KMS-11 (cell line): Measurements from ENCODE around the gene SPTBN5.

Source experiments
- H2AFZ ChIP-seq: fragments of 200-600 bp; sonication (generic); 2 replicates; pipeline ENCODE4 v1.6.1; 2016; ENCODE audit warnings: antibody characterized with exemption, mixed run types, low read depth
- H3K27ac ChIP-seq: fragments of 200-600 bp; sonication (generic); 2 replicates; pipeline ENCODE4 v1.6.1; 2016; ENCODE audit warnings: mild to moderate bottlenecking, mixed run types
- H3K27me3 ChIP-seq: fragments of 200-600 bp; sonication (generic); 2 replicates; pipeline ENCODE4 v1.6.1; 2017; ENCODE audit warnings: mild to moderate bottlenecking, low read depth, mixed run types, moderate library complexity; ENCODE audit not compliant: insufficient read depth
- H3K36me3 ChIP-seq: fragments of 200-600 bp; sonication (generic); 2 replicates; pipeline ENCODE4 v1.6.1; 2017; ENCODE audit warnings: mild to moderate bottlenecking, mixed run types; ENCODE audit not compliant: insufficient read depth
- H3K4me1 ChIP-seq: fragments of 200-600 bp; sonication (generic); 2 replicates; pipeline ENCODE4 v1.6.1; 2016; ENCODE audit warnings: mild to moderate bottlenecking, low read depth, mixed run types; ENCODE audit not compliant: poor library complexity, severe bottlenecking
- H3K4me2 ChIP-seq: fragments of 200-600 bp; sonication (generic); 2 replicates; pipeline ENCODE4 v1.7.0; 2016; ENCODE audit warnings: mild to moderate bottlenecking, mixed run types
- H3K4me3 ChIP-seq: fragments of 200-600 bp; sonication (generic); IDR thresholded peaks from 2 replicates; pipeline ENCODE4 v1.6.1; 2017; ENCODE audit warnings: low read depth, low read length, mixed read lengths; ENCODE audit not compliant: insufficient read depth
- H3K79me2 ChIP-seq: fragments of 200-600 bp; sonication (generic); 2 replicates; pipeline ENCODE4 v1.6.1; 2016; ENCODE audit warnings: low read depth, mixed run types; ENCODE audit not compliant: insufficient read depth
- H3K9ac ChIP-seq: fragments of 200-600 bp; sonication (generic); 2 replicates; pipeline ENCODE4 v1.6.1; 2016; ENCODE audit warnings: mild to moderate bottlenecking, mixed run types
- H4K20me1 ChIP-seq: fragments of 200-600 bp; sonication (generic); 2 replicates; pipeline ENCODE4 v1.6.1; 2016; ENCODE audit warnings: mild to moderate bottlenecking, mixed run types; ENCODE audit not compliant: insufficient read depth
- TF ChIP-seq, protein P1 (sequence below): fragments of 200-600 bp; sonication (generic); conservative IDR thresholded peaks from 2 replicates; pipeline ENCODE4 v1.6.1; 2017; ENCODE audit warnings: low read depth, mild to moderate bottlenecking, antibody characterized with exemption, low read length, moderate library complexity, mixed read lengths

The SPTBN5 gene

GRCh38 chr15:41851167-41851523 lies 42.7 kb downstream of the SPTBN5 start:
- no peak overlapping the region for H3K9ac ChIP-seq

DNA sequence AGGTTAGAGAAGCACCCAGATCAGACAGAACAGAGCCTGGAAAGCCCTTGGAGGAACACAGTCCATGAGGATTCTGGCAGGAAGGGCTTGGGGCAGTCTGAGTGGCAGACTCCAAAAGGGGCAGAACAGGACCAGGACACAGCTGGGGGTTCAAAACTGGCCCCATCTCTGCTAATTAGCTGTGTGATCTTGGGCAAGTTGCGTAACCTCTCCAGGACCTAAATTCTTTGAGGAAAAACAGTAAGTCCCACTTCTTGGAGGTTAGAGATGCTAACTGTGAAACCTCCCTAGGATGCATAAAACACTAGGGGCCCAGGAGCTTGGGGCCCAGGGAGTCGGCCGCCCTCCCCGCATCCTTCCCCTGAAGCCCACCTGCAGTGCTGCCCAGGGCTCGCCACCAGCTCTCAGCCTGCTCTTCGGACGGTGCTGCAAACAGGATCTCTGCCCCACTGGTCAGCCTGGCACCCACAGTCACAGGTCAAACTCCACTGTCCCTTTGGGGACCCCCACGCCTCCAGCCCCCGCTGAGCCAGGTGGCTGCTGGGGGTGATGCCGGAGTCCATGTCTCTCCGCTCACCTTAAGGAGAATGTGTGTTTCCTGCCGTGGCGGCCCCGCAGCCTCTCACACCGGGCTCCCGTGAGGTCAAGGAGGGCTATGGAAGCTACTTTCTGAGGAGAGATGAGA lies 43.2 kb downstream of the SPTBN5 start:
- H3K36me3 ChIP-seq = no peaks in the 10 kb centered on the region

More at GRCh38 chr15:41851167-41851523, 42.7 kb downstream of the SPTBN5 start:
- Histone ChIP-seq H4K20me1 (no peaks in the 10 kb centered on the region), H3K4me2 (no peak overlapping the region), H3K4me1 (no peaks in the 10 kb centered on the region), H3K27ac (no peak overlapping the region), H3K79me2 (no peaks in the 10 kb centered on the region), H3K4me3 (no peak overlapping the region), H2AFZ (no peak overlapping the region), H3K36me3 (no peaks in the 10 kb centered on the region), H3K27me3 (no peaks in the 10 kb centered on the region)
- TF ChIP-seq, protein P1, sequence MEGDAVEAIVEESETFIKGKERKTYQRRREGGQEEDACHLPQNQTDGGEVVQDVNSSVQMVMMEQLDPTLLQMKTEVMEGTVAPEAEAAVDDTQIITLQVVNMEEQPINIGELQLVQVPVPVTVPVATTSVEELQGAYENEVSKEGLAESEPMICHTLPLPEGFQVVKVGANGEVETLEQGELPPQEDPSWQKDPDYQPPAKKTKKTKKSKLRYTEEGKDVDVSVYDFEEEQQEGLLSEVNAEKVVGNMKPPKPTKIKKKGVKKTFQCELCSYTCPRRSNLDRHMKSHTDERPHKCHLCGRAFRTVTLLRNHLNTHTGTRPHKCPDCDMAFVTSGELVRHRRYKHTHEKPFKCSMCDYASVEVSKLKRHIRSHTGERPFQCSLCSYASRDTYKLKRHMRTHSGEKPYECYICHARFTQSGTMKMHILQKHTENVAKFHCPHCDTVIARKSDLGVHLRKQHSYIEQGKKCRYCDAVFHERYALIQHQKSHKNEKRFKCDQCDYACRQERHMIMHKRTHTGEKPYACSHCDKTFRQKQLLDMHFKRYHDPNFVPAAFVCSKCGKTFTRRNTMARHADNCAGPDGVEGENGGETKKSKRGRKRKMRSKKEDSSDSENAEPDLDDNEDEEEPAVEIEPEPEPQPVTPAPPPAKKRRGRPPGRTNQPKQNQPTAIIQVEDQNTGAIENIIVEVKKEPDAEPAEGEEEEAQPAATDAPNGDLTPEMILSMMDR = no peak

DNA sequence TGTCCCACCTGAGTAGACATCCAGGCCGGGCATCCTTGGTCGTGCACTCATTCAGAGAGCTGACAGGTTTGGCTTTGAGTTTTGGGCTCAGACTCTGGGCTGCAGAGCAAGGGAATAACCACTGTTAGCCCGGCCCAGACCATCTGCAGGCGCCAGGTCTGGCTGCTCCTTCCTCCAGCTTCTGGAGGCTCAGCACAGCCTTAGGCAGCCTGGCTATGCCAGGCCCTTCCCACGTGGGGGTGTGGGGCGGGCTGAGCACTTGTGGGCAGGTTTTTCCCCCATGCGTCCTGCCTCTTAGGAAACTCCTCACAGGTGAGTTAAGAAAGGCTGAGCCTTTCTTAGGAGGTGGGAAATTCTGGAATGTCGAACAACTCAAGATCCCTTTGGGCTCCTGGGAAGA lies 44.0 kb downstream of the SPTBN5 start:
- Histone ChIP-seq H3K4me1 (no peaks in the 10 kb centered on the region), H3K27me3 (no peaks in the 10 kb centered on the region), H4K20me1 (no peaks in the 10 kb centered on the region), H3K4me3 (no peak overlapping the region), H3K79me2 (no peaks in the 10 kb centered on the region), H3K36me3 (no peaks in the 10 kb centered on the region), H3K9ac (no peak overlapping the region), H2AFZ (no peak overlapping the region), H3K27ac (no peak overlapping the region), H3K4me2 (no peak overlapping the region)
- TF ChIP-seq, protein P1 = no peak

More for the DNA sequence above, 43.2 kb downstream of the SPTBN5 start:
- H3K27ac ChIP-seq = no peak overlapping the region
- H3K4me3 ChIP-seq = no peak overlapping the region
- H3K79me2 ChIP-seq = no peaks in the 10 kb centered on the region
- H4K20me1 ChIP-seq = no peaks in the 10 kb centered on the region
- TF ChIP-seq, protein P1 = no peak
- H3K27me3 ChIP-seq = no peaks in the 10 kb centered on the region
- H3K4me2 ChIP-seq = no peak overlapping the region
- no peak overlapping the region for H2AFZ ChIP-seq
- no peaks in the 10 kb centered on the region for H3K4me1 ChIP-seq
- no peak overlapping the region for H3K9ac ChIP-seq

- Histone ChIP-seq H3K9ac (no peak overlapping the region), H4K20me1 (no peaks in the 10 kb centered on the region), H3K27me3 (no peaks in the 10 kb centered on the region), H2AFZ (no peak overlapping the region), H3K27ac (no peak overlapping the region), H3K4me2 (no peak overlapping the region), H3K4me1 (no peaks in the 10 kb centered on the region), H3K4me3 (no peak overlapping the region), H3K79me2 (no peaks in the 10 kb centered on the region), H3K36me3 (no peaks in the 10 kb centered on the region)
- TF ChIP-seq, protein P1 = no peak
These were observed 44.6 kb downstream of the SPTBN5 start for GRCh38 chr15:41849204-41849603.
